Trophoblast cell (in vitro differentiated cells and primary cell): ENCODE results near the gene CMC1.
A peak's percentile ranks its signal among the peaks of the same experiment; 100 is the strongest.

Experiments used
- DNase-seq, 2 donors: peaks; one replicate each; pipeline ENCODE4 v3.0.0-alpha.2; 2016
- H2AFZ ChIP-seq: 2 replicates; pipeline ENCODE4 v1.6.1; 2013; ENCODE audit warnings: low read length, moderate library complexity, mild to moderate bottlenecking; ENCODE audit not compliant: insufficient read depth, poor library complexity
- H2AK5ac ChIP-seq: 2 replicates; pipeline ENCODE4 v1.6.1; 2013; ENCODE audit warnings: mild to moderate bottlenecking, low read length
- H2BK120ac ChIP-seq: 2 replicates; pipeline ENCODE4 v1.6.1; 2013; ENCODE audit warnings: low read length, mild to moderate bottlenecking, moderate library complexity; ENCODE audit not compliant: insufficient read depth, poor library complexity
- H2BK12ac ChIP-seq: 2 replicates; pipeline ENCODE4 v1.6.1; 2013; ENCODE audit warnings: mild to moderate bottlenecking, low read length, moderate library complexity
- H2BK5ac ChIP-seq: 2 replicates; pipeline ENCODE4 v1.6.1; 2013; ENCODE audit warnings: low read length, low read depth, moderate library complexity, mild to moderate bottlenecking; ENCODE audit not compliant: poor library complexity
- H3K14ac ChIP-seq: 2 replicates; pipeline ENCODE4 v1.6.1; 2013; ENCODE audit warnings: mild to moderate bottlenecking, low read length
- H3K18ac ChIP-seq: 2 replicates; pipeline ENCODE4 v1.6.1; 2013; ENCODE audit warnings: mild to moderate bottlenecking, low read length
- H3K23ac ChIP-seq: 2 replicates; pipeline ENCODE4 v1.6.1; 2013; ENCODE audit warnings: low read length
- H3K27ac ChIP-seq: 2 replicates; pipeline ENCODE4 v1.5.1; 2013; ENCODE audit warnings: low read depth, mild to moderate bottlenecking, inconsistent platforms, low read length, moderate library complexity
- H3K27me3 ChIP-seq: 2 replicates; pipeline ENCODE4 v1.6.1; 2013; ENCODE audit warnings: inconsistent platforms, mild to moderate bottlenecking, low read length, moderate library complexity; ENCODE audit not compliant: insufficient read depth
- H3K36me3 ChIP-seq, 2 experiments: 1 replicate in 1 of 2; 2 replicates in 1 of 2; pipeline ENCODE4 v1.6.1; 2013; ENCODE audit warnings: low read length in 2 of 2, mild to moderate bottlenecking in 2 of 2, moderate library complexity in 1 of 2; ENCODE audit not compliant: insufficient read depth in 2 of 2, control insufficient read depth in 1 of 2
- H3K4ac ChIP-seq: 2 replicates; pipeline ENCODE4 v1.6.1; 2013; ENCODE audit warnings: low read depth, mild to moderate bottlenecking, low read length, moderate library complexity
- H3K4me1 ChIP-seq, 2 experiments: 1 replicate in 1 of 2; 2 replicates in 1 of 2; pipeline ENCODE4 v1.6.1; 2013; ENCODE audit warnings: low read length in 2 of 2, mild to moderate bottlenecking in 2 of 2, moderate library complexity in 1 of 2; ENCODE audit not compliant: insufficient read depth in 2 of 2, control insufficient read depth in 1 of 2
- H3K4me2 ChIP-seq: 2 replicates; pipeline ENCODE4 v1.6.1; 2013; ENCODE audit warnings: inconsistent platforms, mild to moderate bottlenecking, low read length, moderate library complexity
- H3K4me3 ChIP-seq: 2 replicates; pipeline ENCODE4 v1.5.1; 2013; ENCODE audit warnings: mild to moderate bottlenecking, low read depth, low read length, inconsistent platforms
- H3K79me1 ChIP-seq: one replicate; pipeline ENCODE4 v1.6.1; 2013; ENCODE audit warnings: low read length
- H3K79me2 ChIP-seq: 2 replicates; pipeline ENCODE4 v1.6.1; 2013; ENCODE audit warnings: low read length, mild to moderate bottlenecking; ENCODE audit not compliant: control insufficient read depth, insufficient read depth, poor library complexity
- H3K9ac ChIP-seq: 2 replicates; pipeline ENCODE4 v1.6.1; 2013; ENCODE audit warnings: mild to moderate bottlenecking, low read length
- H3K9me3 ChIP-seq: 2 replicates; pipeline ENCODE4 v1.6.1; 2013; ENCODE audit warnings: low read depth, mild to moderate bottlenecking, control low read depth, inconsistent platforms, low read length; ENCODE audit not compliant: insufficient read depth
- H4K12ac ChIP-seq: 2 replicates; pipeline ENCODE4 v1.6.1; 2013; ENCODE audit warnings: low read depth, mild to moderate bottlenecking, low read length, moderate library complexity
- H4K8ac ChIP-seq: 2 replicates; pipeline ENCODE4 v1.6.1; 2013; ENCODE audit warnings: low read depth, mild to moderate bottlenecking, low read length, moderate library complexity
- H4K91ac ChIP-seq: one replicate; pipeline ENCODE4 v1.6.1; 2013; ENCODE audit warnings: low read depth, mild to moderate bottlenecking, low read length, moderate library complexity
- WGBS: extraction: QIAGEN DNeasy Blood & Tissue Kit; methylation state at CpG from one replicate; pipeline ENCODE4 v1.1.7; 2013; ENCODE audit warnings: missing lambda C conversion rate; ENCODE audit not compliant: insufficient read length, insufficient coverage; ENCODE audit errors: extremely low coverage; 5-methylcytosine and 5-hydroxymethylcytosine counted together

The CMC1 gene

DNA sequence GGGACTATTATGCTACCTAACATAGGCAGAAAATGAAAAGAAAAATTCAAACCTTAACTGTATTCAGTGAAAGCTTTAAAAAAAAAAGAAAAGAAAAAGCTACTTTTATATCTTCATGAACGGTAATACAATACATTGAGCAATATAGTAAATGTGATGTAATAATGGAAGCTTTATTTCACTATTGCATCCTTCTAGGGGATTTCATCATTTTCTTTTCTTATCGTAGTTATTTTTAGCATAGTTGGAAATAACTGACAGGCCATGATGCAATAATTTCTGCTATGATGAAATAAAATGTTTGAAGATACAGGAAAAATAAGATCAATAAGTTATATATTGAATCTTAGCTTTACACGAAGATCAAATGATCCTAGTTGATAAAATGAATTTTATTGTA is 66.8 kb downstream of the CMC1 start:
- H4K91ac ChIP-seq, result no peak overlapping the region

DNA sequence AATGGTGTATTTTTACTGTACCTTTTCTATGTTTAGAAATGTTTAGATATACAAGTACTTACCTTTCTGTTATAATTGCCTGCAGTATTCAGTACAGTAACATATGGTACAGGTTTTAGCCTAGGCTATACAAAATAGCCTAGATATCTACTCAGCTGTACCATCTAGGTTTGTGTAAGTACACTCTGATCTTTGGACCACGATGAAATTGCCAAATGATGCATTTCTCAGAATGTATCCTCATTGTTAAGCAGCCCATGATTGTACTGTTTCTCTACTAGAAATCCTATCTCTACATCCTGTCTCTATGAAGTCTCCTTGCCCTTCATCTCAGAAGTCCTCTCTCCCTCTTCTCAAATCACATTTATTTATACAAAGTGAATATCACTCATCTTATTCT is 74.3 kb downstream of the CMC1 start:
- no peak overlapping the region for H3K9ac ChIP-seq
- H3K79me1 ChIP-seq, result no peaks in the 10 kb centered on the region
- no peak overlapping the region for H4K8ac ChIP-seq
- H4K12ac ChIP-seq, result no peak overlapping the region
- H2AK5ac ChIP-seq, result no peak overlapping the region
- no peaks in the 10 kb centered on the region for H3K79me2 ChIP-seq
- no peak overlapping the region for H3K18ac ChIP-seq
- no peak overlapping the region for H2BK120ac ChIP-seq
- H3K14ac ChIP-seq, result no peak overlapping the region
- no peaks in the 10 kb centered on the region for H3K4me1 ChIP-seq
- no peak overlapping the region for H2AFZ ChIP-seq
- H3K4me3 ChIP-seq, result no peak overlapping the region
- H3K23ac ChIP-seq, result no peak overlapping the region
- no peak for DNase-seq
- no peak overlapping the region for H2BK12ac ChIP-seq
- H3K4ac ChIP-seq, result no peak overlapping the region
- H3K9me3 ChIP-seq, result no peaks in the 10 kb centered on the region
- H3K4me2 ChIP-seq, result no peak overlapping the region
- H3K27ac ChIP-seq, result no peak overlapping the region
- no CpG with 5 or more reads among the region's 1 CpG for WGBS
- H3K27me3 ChIP-seq, result no peaks in the 10 kb centered on the region
- no peaks in the 10 kb centered on the region for H3K36me3 ChIP-seq
- no peak overlapping the region for H2BK5ac ChIP-seq
- no peak overlapping the region for H4K91ac ChIP-seq

More for the DNA sequence above, 66.8 kb downstream of the CMC1 start:
- H3K4ac ChIP-seq, result no peak overlapping the region
- no peak overlapping the region for H2AFZ ChIP-seq
- H3K14ac ChIP-seq, result no peak overlapping the region
- DNase-seq, result peak in 1 of 2 donors; percentile 35
- no peak overlapping the region for H3K4me3 ChIP-seq
- H3K9me3 ChIP-seq, result no peaks in the 10 kb centered on the region
- no peaks in the 10 kb centered on the region for H3K79me1 ChIP-seq
- H2AK5ac ChIP-seq, result no peak overlapping the region
- no peak overlapping the region for H3K27ac ChIP-seq
- no peak overlapping the region for H4K8ac ChIP-seq
- H3K36me3 ChIP-seq, result no peaks in the 10 kb centered on the region
- H2BK5ac ChIP-seq, result no peak overlapping the region
- H2BK120ac ChIP-seq, result no peak overlapping the region
- WGBS, result no CpG with 5 or more reads among the region's 3 CpGs
- H3K4me1 ChIP-seq, result no peaks in the 10 kb centered on the region
- no peak overlapping the region for H4K12ac ChIP-seq
- H3K23ac ChIP-seq, result no peak overlapping the region
- no peak overlapping the region for H3K4me2 ChIP-seq
- H3K79me2 ChIP-seq, result no peaks in the 10 kb centered on the region
- no peak overlapping the region for H3K9ac ChIP-seq
- H2BK12ac ChIP-seq, result no peak overlapping the region
- no peak overlapping the region for H3K18ac ChIP-seq
- H3K27me3 ChIP-seq, result no peaks in the 10 kb centered on the region

DNA sequence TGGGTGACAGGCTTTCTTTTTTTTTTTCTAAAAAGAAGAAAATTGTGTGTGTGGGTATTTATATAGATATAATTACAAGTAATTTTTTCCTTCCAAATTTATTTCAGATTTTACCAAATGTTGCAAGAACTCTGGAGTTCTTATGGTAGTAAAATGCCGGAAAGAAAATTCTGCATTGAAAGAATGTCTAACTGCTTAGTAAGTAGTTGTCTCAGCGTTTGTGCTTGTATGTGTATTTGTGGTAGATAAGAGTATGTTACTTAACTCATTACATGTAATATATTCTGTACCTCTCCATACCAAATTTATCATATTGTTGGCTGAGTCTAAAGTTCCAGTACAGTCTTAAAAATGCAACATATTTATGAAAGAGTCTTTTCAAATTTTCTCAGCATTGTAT is 74.8 kb downstream of the CMC1 start:
- Histone ChIP-seq H3K9me3 (no peaks in the 10 kb centered on the region), H3K4me3 (no peak overlapping the region), H3K4ac (no peak overlapping the region), H3K23ac (no peak overlapping the region), H3K14ac (no peak overlapping the region), H3K27me3 (no peaks in the 10 kb centered on the region), H2BK5ac (no peak overlapping the region), H2BK12ac (no peak overlapping the region), H3K27ac (no peak overlapping the region), H3K79me1 (no peaks in the 10 kb centered on the region), H3K79me2 (no peaks in the 10 kb centered on the region), H4K91ac (no peak overlapping the region), H3K36me3 (no peaks in the 10 kb centered on the region), H2BK120ac (no peak overlapping the region), H3K4me1 (no peaks in the 10 kb centered on the region), H2AK5ac (no peak overlapping the region), H4K12ac (no peak overlapping the region), H3K4me2 (no peak overlapping the region), H2AFZ (no peak overlapping the region), H4K8ac (no peak overlapping the region), H3K9ac (no peak overlapping the region), H3K18ac (no peak overlapping the region)
- WGBS, result no CpG with 5 or more reads among the region's 2 CpGs
- DNase-seq, result no peak

DNA sequence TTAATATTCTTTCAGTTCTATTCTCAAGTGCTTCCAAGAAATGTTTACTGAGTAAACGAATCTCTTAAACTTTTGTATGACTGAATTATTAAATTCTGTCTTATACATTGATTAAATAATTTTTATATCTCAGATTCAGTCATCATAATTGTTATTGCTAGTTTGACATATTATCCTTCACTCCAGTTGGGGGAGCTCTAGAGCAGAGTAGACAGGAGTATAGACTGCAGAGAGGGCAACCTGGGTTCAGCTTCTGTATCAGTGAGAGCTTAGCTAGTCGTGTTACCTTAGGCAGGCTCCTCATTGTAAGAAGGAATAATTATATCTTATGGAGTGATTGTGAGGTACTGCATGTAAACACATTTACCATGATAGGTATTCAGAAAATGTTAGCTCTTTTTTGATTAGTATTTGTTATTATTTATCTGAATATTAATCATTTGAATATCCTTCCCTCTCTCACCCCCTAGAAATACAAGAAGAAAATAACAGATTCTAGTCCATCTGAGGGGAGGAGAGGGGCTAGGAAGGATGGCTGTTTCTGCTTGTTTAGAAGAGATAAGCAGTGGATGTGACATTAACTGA is 76.1 kb downstream of the CMC1 start:
- no peak overlapping the region for H4K8ac ChIP-seq
- no peaks in the 10 kb centered on the region for H3K79me2 ChIP-seq
- peak in 1 of 2 donors; percentile 64 for DNase-seq
- H4K91ac ChIP-seq, result no peak overlapping the region
- H3K9me3 ChIP-seq, result no peaks in the 10 kb centered on the region
- H2BK5ac ChIP-seq, result no peak overlapping the region
- H3K27me3 ChIP-seq, result no peaks in the 10 kb centered on the region
- WGBS, result no CpG with 5 or more reads among the region's 2 CpGs
- H3K27ac ChIP-seq, result no peak overlapping the region
- no peak overlapping the region for H3K4me2 ChIP-seq
- H2BK120ac ChIP-seq, result no peak overlapping the region
- H3K79me1 ChIP-seq, result no peaks in the 10 kb centered on the region
- no peak overlapping the region for H3K4me3 ChIP-seq
- no peak overlapping the region for H3K23ac ChIP-seq
- no peak overlapping the region for H3K4ac ChIP-seq
- no peak overlapping the region for H2AK5ac ChIP-seq
- H2AFZ ChIP-seq, result no peak overlapping the region
- no peak overlapping the region for H3K9ac ChIP-seq
- no peak overlapping the region for H4K12ac ChIP-seq
- H3K4me1 ChIP-seq, result no peaks in the 10 kb centered on the region
- H3K14ac ChIP-seq, result no peak overlapping the region
- no peak overlapping the region for H3K18ac ChIP-seq
- H3K36me3 ChIP-seq, result no peaks in the 10 kb centered on the region
- H2BK12ac ChIP-seq, result no peak overlapping the region
